B cell (primary cell): ENCODE results near the gene PCBP3. TPM values are rescaled to one million over a fixed set of nuclear protein-coding genes. Genes with fewer than 3 reads are reported as not detected.

Experiments used
- ATAC-seq: fragments of 200-7000 bp; cut with Tn5 transposase; one replicate; pipeline ENCODE4 v1.10.0; 2021; ENCODE audit warnings: low read depth, mild to moderate bottlenecking, moderate number of reproducible peaks, moderate library complexity
- CTCF ChIA-PET: fragments of 350-600 bp; sonication (Branson Sonifier 250); formaldehyde crosslinking; loops from one replicate; lab custom pipeline; 2021; ENCODE audit warnings: antibody characterized with exemption, inconsistent platforms; lab: Charles Lee
- POLR2A ChIA-PET: fragments of 350-600 bp; sonication (Branson Sonifier 250); formaldehyde crosslinking; loops from one replicate; lab custom pipeline; 2021; ENCODE audit warnings: antibody characterized with exemption; lab: Charles Lee
- DNase-seq: peaks from one replicate; pipeline ENCODE4 v3.0.0; 2013
- H2AFZ ChIP-seq: 2 replicates; pipeline ENCODE4 v1.6.1; 2012; ENCODE audit warnings: mild to moderate bottlenecking, low read depth, low read length; ENCODE audit not compliant: insufficient read depth, poor library complexity, severe bottlenecking
- H3K27ac ChIP-seq, 2 donors: 1 replicate in 1 of 2; 2 replicates in 1 of 2; pipeline ENCODE4 v1.5.1; 2012 to 2013; ENCODE audit warnings: low read length in 2 of 2, mild to moderate bottlenecking in 2 of 2, moderate library complexity in 1 of 2
- H3K27me3 ChIP-seq, 4 experiments: fragments of 200-600 bp in 1 of 4; sonication (generic) in 1 of 4; replicated peaks in 1 of 4; 1 replicate in 2 of 4; 2 replicates in 2 of 4; pipeline versions ENCODE4 v1.6.1 to v1.7.0; 2013 to 2016; ENCODE audit warnings: low read length in 3 of 4, mild to moderate bottlenecking in 2 of 4, mixed read lengths in 1 of 4, moderate library complexity in 1 of 4; ENCODE audit not compliant: insufficient read depth in 4 of 4, control insufficient read depth in 3 of 4; ENCODE audit errors: control extremely low read depth in 1 of 4
- H3K36me3 ChIP-seq, 2 experiments: replicated peaks in 1 of 2; 1 replicate in 1 of 2; 2 replicates in 1 of 2; pipeline versions ENCODE4 v1.6.1 to v1.7.1; 2013; ENCODE audit warnings: low read length in 1 of 2; ENCODE audit not compliant: insufficient read depth in 2 of 2, control insufficient read depth in 1 of 2; ENCODE audit errors: control extremely low read depth in 1 of 2, extremely low read depth in 1 of 2
- H3K4me1 ChIP-seq, 2 donors: fragments of 200-600 bp in 1 of 2; sonication (generic) in 1 of 2; 1 replicate in 1 of 2; 2 replicates in 1 of 2; pipeline versions ENCODE4 v1.5.1 to v1.6.1; 2013 to 2017; ENCODE audit warnings: low read length in 2 of 2; ENCODE audit not compliant: control insufficient read depth in 2 of 2, insufficient read depth in 2 of 2
- H3K4me2 ChIP-seq: replicated peaks from 2 replicates; pipeline ENCODE3; 2012; ENCODE audit warnings: mild to moderate bottlenecking, low read depth, low read length; ENCODE audit not compliant: poor library complexity, severe bottlenecking
- H3K4me3 ChIP-seq, 5 experiments: fragments of 200-600 bp in 1 of 5; sonication (generic) in 1 of 5; 1 replicate in 3 of 5; 2 replicates in 2 of 5; pipeline versions ENCODE4 v1.5.1 to v1.7.0; 2011 to 2016; ENCODE audit warnings: low read length in 4 of 5, mild to moderate bottlenecking in 4 of 5, low read depth in 2 of 5, control low read depth in 1 of 5, moderate library complexity in 1 of 5; ENCODE audit not compliant: insufficient read depth in 1 of 5; ENCODE audit errors: control extremely low read depth in 1 of 5, extremely low read depth in 1 of 5
- H3K79me2 ChIP-seq: fragments of 200-600 bp; sonication (generic); one replicate; pipeline ENCODE4 v1.6.0; 2016; ENCODE audit warnings: low read length; ENCODE audit not compliant: control insufficient read depth, insufficient read depth
- H3K9ac ChIP-seq: fragments of 200-600 bp; sonication (generic); 2 replicates; pipeline ENCODE4 v1.6.1; 2017; ENCODE audit warnings: mild to moderate bottlenecking, low read length, moderate library complexity
- H3K9me3 ChIP-seq, 3 donors: one replicate each; pipeline versions ENCODE4 v1.6.1 to v1.7.1; 2013; ENCODE audit warnings: low read length in 2 of 3; ENCODE audit not compliant: control insufficient read depth in 2 of 3, insufficient read depth in 1 of 3; ENCODE audit errors: control extremely low read depth in 1 of 3
- H4K20me1 ChIP-seq: 2 replicates; pipeline ENCODE4 v1.6.0; 2012; ENCODE audit warnings: mild to moderate bottlenecking, low read length; ENCODE audit not compliant: insufficient read depth, control insufficient read depth, poor library complexity, severe bottlenecking
- H3K27ac Mint-ChIP-seq: one replicate; pipeline ENCODE4 v1.8.0; 2021; ENCODE audit warnings: mixed read lengths
- H3K27me3 Mint-ChIP-seq: one replicate; pipeline ENCODE4 v1.8.0; 2021; ENCODE audit warnings: mixed read lengths
- H3K4me1 Mint-ChIP-seq: one replicate; pipeline ENCODE4 v1.8.0; 2021; ENCODE audit warnings: mixed read lengths
- H3K4me3 Mint-ChIP-seq: one replicate; pipeline ENCODE4 v1.8.0; 2021; ENCODE audit warnings: mixed read lengths
- H3K9me3 Mint-ChIP-seq: one replicate; pipeline ENCODE4 v1.8.0; 2022; ENCODE audit warnings: mixed read lengths; ENCODE audit not compliant: insufficient read depth
- EZH2 ChIP-seq: IDR thresholded peaks from 2 replicates; pipeline ENCODE4 v1.6.1; 2012; ENCODE audit warnings: borderline replicate concordance, low read depth, mild to moderate bottlenecking, moderate library complexity, low read length; ENCODE audit not compliant: insufficient read depth, poor library complexity, severe bottlenecking
- WGBS: methylation state at CpG from one replicate; pipeline ENCODE4 v1.1.5; 2013; ENCODE audit warnings: missing lambda C conversion rate; ENCODE audit not compliant: insufficient coverage; 5-methylcytosine and 5-hydroxymethylcytosine counted together
- intact Hi-C: fragments of 100-400 bp; cut with micrococcal nuclease; formaldehyde crosslinking; loops from one replicate; pipeline ENCODE4 v1.10.0; 2022
- polyA plus RNA-seq: library from polyadenylated mRNA; depleted of rRNA; stranded (reverse); fragments of >200 nt; gene quantifications from 2 replicates; pipeline ENCODE4 v1.2.3, GENCODE V29; 2012
- total RNA-seq, 2 donors: library from RNA; stranded (reverse); fragments of 120-200 nt in 1 of 2; gene quantifications; 1 replicate in 1 of 2; 2 replicates in 1 of 2; pipeline versions ENCODE4 v1.2.3 to v1.2.4, GENCODE V29; 2013 to 2022
- TF ChIP-seq, protein P1 (sequence below): fragments of 200-600 bp; IDR thresholded peaks from one replicate; pipeline ENCODE4 v1.8.0; 2022; ENCODE audit warnings: antibody characterized with exemption, mild to moderate bottlenecking

PCBP3 gene
- total and polyA plus RNA-seq, 2 donors (not counting 1 experiment from before 2014, with no cell fraction given): 0.45 to 2.7 TPM

GRCh38 chr21:45856442-45856841, 212.9 kb downstream of the PCBP3 start:
- intact Hi-C loops: no loop called here
- Histone ChIP-seq H3K9me3 (no peaks in the 10 kb centered on the region), H3K4me3 (no peak overlapping the region), H4K20me1 (no peaks in the 10 kb centered on the region), H3K79me2 (no peaks in the 10 kb centered on the region), H3K27ac (no peak overlapping the region), H2AFZ (no peak overlapping the region), H3K4me1 (no peaks in the 10 kb centered on the region), H3K9ac (no peak overlapping the region), H3K4me2 (no peak overlapping the region), H3K36me3 (no peaks in the 10 kb centered on the region), H3K27me3 (no peaks in the 10 kb centered on the region)
- Mint-ChIP-seq H3K27ac (no peak overlapping the region), H3K4me3 (no peak overlapping the region), H3K4me1 (no peaks in the 10 kb centered on the region), H3K27me3 (peaks cover 4% of the 10 kb centered on the region), H3K9me3 (no peaks in the 10 kb centered on the region)
- TF ChIP-seq EZH2: no peak
- TF ChIP-seq, protein P1, sequence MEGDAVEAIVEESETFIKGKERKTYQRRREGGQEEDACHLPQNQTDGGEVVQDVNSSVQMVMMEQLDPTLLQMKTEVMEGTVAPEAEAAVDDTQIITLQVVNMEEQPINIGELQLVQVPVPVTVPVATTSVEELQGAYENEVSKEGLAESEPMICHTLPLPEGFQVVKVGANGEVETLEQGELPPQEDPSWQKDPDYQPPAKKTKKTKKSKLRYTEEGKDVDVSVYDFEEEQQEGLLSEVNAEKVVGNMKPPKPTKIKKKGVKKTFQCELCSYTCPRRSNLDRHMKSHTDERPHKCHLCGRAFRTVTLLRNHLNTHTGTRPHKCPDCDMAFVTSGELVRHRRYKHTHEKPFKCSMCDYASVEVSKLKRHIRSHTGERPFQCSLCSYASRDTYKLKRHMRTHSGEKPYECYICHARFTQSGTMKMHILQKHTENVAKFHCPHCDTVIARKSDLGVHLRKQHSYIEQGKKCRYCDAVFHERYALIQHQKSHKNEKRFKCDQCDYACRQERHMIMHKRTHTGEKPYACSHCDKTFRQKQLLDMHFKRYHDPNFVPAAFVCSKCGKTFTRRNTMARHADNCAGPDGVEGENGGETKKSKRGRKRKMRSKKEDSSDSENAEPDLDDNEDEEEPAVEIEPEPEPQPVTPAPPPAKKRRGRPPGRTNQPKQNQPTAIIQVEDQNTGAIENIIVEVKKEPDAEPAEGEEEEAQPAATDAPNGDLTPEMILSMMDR: no peak
- WGBS: 95% methylated on average over 8 of the region's 13 CpGs
- ATAC-seq: no peak
- CTCF ChIA-PET: no interaction called here
- DNase-seq: no peak
- POLR2A ChIA-PET: no interaction called here

- Histone ChIP-seq H2AFZ (no peak overlapping the region), H3K27ac (no peak overlapping the region), H3K9me3 (no peaks in the 10 kb centered on the region), H3K79me2 (no peaks in the 10 kb centered on the region), H3K27me3 (no peaks in the 10 kb centered on the region), H4K20me1 (no peaks in the 10 kb centered on the region), H3K36me3 (no peaks in the 10 kb centered on the region), H3K4me3 (no peak overlapping the region), H3K9ac (no peak overlapping the region), H3K4me2 (no peak overlapping the region), H3K4me1 (no peaks in the 10 kb centered on the region)
- TF ChIP-seq EZH2: no peak
- TF ChIP-seq, protein P1: no peak
- ChIA-PET POLR2A (no interaction called here), CTCF (no interaction called here)
- no peak for DNase-seq
- 100% methylated on average over 1 of the region's 3 CpGs for WGBS
- Mint-ChIP-seq H3K4me1 (no peaks in the 10 kb centered on the region), H3K4me3 (no peak overlapping the region), H3K27ac (no peak overlapping the region), H3K9me3 (no peaks in the 10 kb centered on the region), H3K27me3 (peaks cover 4% of the 10 kb centered on the region)
- no peak for ATAC-seq
- intact Hi-C loops: no loop called here
Measured at GRCh38 chr21:45856906-45857305, 213.4 kb downstream of the PCBP3 start.
